DND-41 (cell line): Measurements from ENCODE around the gene MACROD2.

Experiments used
- ATAC-seq: fragments of 200-7000 bp; cut with Tn5 transposase; 3 replicates; pipeline ENCODE4 v1.9.1; 2021; ENCODE audit warnings: low read depth; ENCODE audit not compliant: insufficient read depth
- DNase-seq: peaks from one replicate; pipeline ENCODE4 v3.0.0-alpha.2; 2020
- H2AFZ ChIP-seq: 2 replicates; pipeline ENCODE4 v1.6.0; 2012; ENCODE audit warnings: low read depth, low read length
- H3K27ac ChIP-seq: 2 replicates; pipeline ENCODE4 v1.5.1; 2012; ENCODE audit warnings: low read length, inconsistent platforms
- H3K27me3 ChIP-seq: fragments of 200-600 bp; sonication (generic); 2 replicates; pipeline ENCODE4 v1.6.0; 2012; ENCODE audit warnings: low read length, mild to moderate bottlenecking, inconsistent platforms; ENCODE audit not compliant: insufficient read depth, poor library complexity
- H3K36me3 ChIP-seq: 2 replicates; pipeline ENCODE4 v1.5.1; 2012; ENCODE audit warnings: low read length, inconsistent platforms; ENCODE audit not compliant: insufficient read depth
- H3K4me1 ChIP-seq: 2 replicates; pipeline ENCODE4 v1.5.1; 2012; ENCODE audit warnings: mild to moderate bottlenecking, low read length; ENCODE audit not compliant: insufficient read depth
- H3K4me2 ChIP-seq: 2 replicates; pipeline ENCODE4 v1.6.0; 2012; ENCODE audit warnings: mild to moderate bottlenecking, moderate library complexity, low read length, inconsistent platforms; ENCODE audit not compliant: insufficient read depth
- H3K4me3 ChIP-seq, 2 experiments: fragments of 200-600 bp in 1 of 2; shearing (Covaris generic) in 1 of 2; 2 replicates each; pipeline ENCODE4 v1.5.1; 2012 to 2016; ENCODE audit warnings: inconsistent platforms in 2 of 2, low read length in 2 of 2, mild to moderate bottlenecking in 2 of 2, low read depth in 1 of 2, moderate library complexity in 1 of 2
- H3K79me2 ChIP-seq: 2 replicates; pipeline ENCODE4 v1.6.0; 2012; ENCODE audit warnings: low read length, inconsistent platforms; ENCODE audit not compliant: insufficient read depth
- H3K9ac ChIP-seq: 2 replicates; pipeline ENCODE4 v1.6.0; 2012; ENCODE audit warnings: low read depth, mild to moderate bottlenecking, inconsistent platforms, low read length, moderate library complexity
- H3K9me3 ChIP-seq: 2 replicates; pipeline ENCODE4 v1.5.1; 2012; ENCODE audit warnings: low read length, moderate library complexity, mild to moderate bottlenecking, inconsistent platforms; ENCODE audit not compliant: insufficient read depth, severe bottlenecking
- H4K20me1 ChIP-seq: 2 replicates; pipeline ENCODE4 v1.6.0; 2012; ENCODE audit warnings: low read length; ENCODE audit not compliant: insufficient read depth
- CTCF ChIP-seq: IDR thresholded peaks from 2 replicates; pipeline ENCODE4 v1.5.1; 2012; ENCODE audit warnings: borderline replicate concordance, low read length, moderate library complexity, mild to moderate bottlenecking; ENCODE audit not compliant: poor library complexity, severe bottlenecking; ENCODE audit errors: extremely low read depth
- EZH2 ChIP-seq: IDR thresholded peaks from 3 replicates; pipeline ENCODE4 v1.6.1; 2012; ENCODE audit warnings: borderline replicate concordance, low read depth, mild to moderate bottlenecking, moderate library complexity, low read length, inconsistent platforms; ENCODE audit not compliant: severe bottlenecking

MACROD2 gene

DNA sequence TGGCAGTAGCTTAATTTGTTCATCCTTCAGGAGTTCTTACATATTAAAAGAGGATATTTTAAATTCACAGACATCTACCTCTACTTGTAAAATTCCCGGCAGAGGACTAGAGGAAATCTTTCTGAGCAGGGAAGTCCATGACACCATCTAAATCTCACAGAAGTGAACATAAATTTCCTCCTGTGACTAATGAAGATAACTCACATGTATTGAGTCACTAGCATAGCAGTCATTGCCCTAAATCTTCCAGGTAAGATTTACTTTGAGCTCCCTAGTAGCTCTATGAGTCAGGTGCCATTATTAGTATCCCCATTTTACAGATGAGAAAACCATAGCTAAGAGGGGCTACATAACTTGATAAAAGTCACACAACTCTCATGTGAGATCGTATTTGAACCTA, 1400.7 kb downstream of the MACROD2 start:
- Histone ChIP-seq H3K4me1 (no peaks in the 10 kb centered on the region), H4K20me1 (no peaks in the 10 kb centered on the region), H2AFZ (no peak overlapping the region), H3K79me2 (no peaks in the 10 kb centered on the region), H3K36me3 (no peaks in the 10 kb centered on the region), H3K4me3 (no peak overlapping the region), H3K27ac (no peak overlapping the region), H3K27me3 (no peaks in the 10 kb centered on the region), H3K4me2 (no peak overlapping the region), H3K9me3 (no peaks in the 10 kb centered on the region), H3K9ac (no peak overlapping the region)
- DNase-seq (no peak), ATAC-seq (no peak)
- TF ChIP-seq CTCF (no peak), EZH2 (no peak)

GRCh38 chr20:15396900-15397299, 1401.6 kb downstream of the MACROD2 start:
- no peaks in the 10 kb centered on the region for H3K36me3 ChIP-seq
- H3K79me2 ChIP-seq, result no peaks in the 10 kb centered on the region
- no peaks in the 10 kb centered on the region for H3K27me3 ChIP-seq
- DNase-seq (no peak), ATAC-seq (no peak)
- H3K4me3 ChIP-seq, result no peak overlapping the region
- H3K9me3 ChIP-seq, result no peaks in the 10 kb centered on the region
- no peaks in the 10 kb centered on the region for H4K20me1 ChIP-seq
- TF ChIP-seq CTCF, result no peak
- TF ChIP-seq EZH2, result no peak
- no peak overlapping the region for H3K27ac ChIP-seq
- H3K9ac ChIP-seq, result no peak overlapping the region
- no peak overlapping the region for H2AFZ ChIP-seq
- H3K4me1 ChIP-seq, result no peaks in the 10 kb centered on the region
- H3K4me2 ChIP-seq, result no peak overlapping the region

- ATAC-seq, result no peak
- H3K27me3 ChIP-seq, result no peaks in the 10 kb centered on the region
- no peaks in the 10 kb centered on the region for H3K36me3 ChIP-seq
- no peak overlapping the region for H2AFZ ChIP-seq
- H3K4me2 ChIP-seq, result no peak overlapping the region
- no peak overlapping the region for H3K27ac ChIP-seq
- H3K79me2 ChIP-seq, result no peaks in the 10 kb centered on the region
- H3K4me1 ChIP-seq, result no peaks in the 10 kb centered on the region
- no peak for DNase-seq
- TF ChIP-seq CTCF (no peak), EZH2 (no peak)
- H3K4me3 ChIP-seq, result no peak overlapping the region
- H4K20me1 ChIP-seq, result no peaks in the 10 kb centered on the region
- no peak overlapping the region for H3K9ac ChIP-seq
- H3K9me3 ChIP-seq, result peaks cover 1% of the 10 kb centered on the region
These were observed 1404.5 kb downstream of the MACROD2 start for GRCh38 chr20:15399781-15400180.

GRCh38 chr20:15406072-15406471, 1410.8 kb downstream of the MACROD2 start:
- H3K36me3 ChIP-seq, result no peaks in the 10 kb centered on the region
- ATAC-seq, result no peak
- TF ChIP-seq CTCF, result no peak
- TF ChIP-seq EZH2, result no peak
- no peaks in the 10 kb centered on the region for H3K4me1 ChIP-seq
- peaks cover 1% of the 10 kb centered on the region for H3K9me3 ChIP-seq
- no peak overlapping the region for H3K9ac ChIP-seq
- no peak overlapping the region for H3K4me2 ChIP-seq
- no peak overlapping the region for H2AFZ ChIP-seq
- DNase-seq, result no peak
- H4K20me1 ChIP-seq, result no peaks in the 10 kb centered on the region
- H3K27me3 ChIP-seq, result no peaks in the 10 kb centered on the region
- H3K27ac ChIP-seq, result no peak overlapping the region
- H3K4me3 ChIP-seq, result no peak overlapping the region
- H3K79me2 ChIP-seq, result no peaks in the 10 kb centered on the region
